ENCODE results near the gene TANC1.

Gene TANC1

GRCh38 chr2:159175927-159176326, 207.5 kb downstream of the TANC1 start:
- H3K4me1 Mint-ChIP-seq: no peaks in the 10 kb centered on the region
- peaks cover 85% of the 10 kb centered on the region for H3K36me3 Mint-ChIP-seq (ENCODE audit: low read depth)
- peak overlapping the region in 1 of 3 experiments; percentile 23 for H3K27ac Mint-ChIP-seq
- TF ChIP-seq CTCF (IDR thresholded peaks at IDR 0.05; ENCODE audit: unreplicated experiment in 3 of 3): no peak
- no peaks in the 10 kb centered on the region for H3K9me3 Mint-ChIP-seq
- H3K4me3 Mint-ChIP-seq: no peak overlapping the region
- no peaks in the 10 kb centered on the region for H3K27me3 Mint-ChIP-seq (ENCODE audit: low read depth)

GRCh38 chr2:159176555-159176954, 208.1 kb downstream of the TANC1 start:
- TF ChIP-seq CTCF (IDR thresholded peaks at IDR 0.05; ENCODE audit: unreplicated experiment in 3 of 3): no peak
- H3K4me3 Mint-ChIP-seq: no peak overlapping the region
- H3K4me1 Mint-ChIP-seq: no peaks in the 10 kb centered on the region
- H3K27me3 Mint-ChIP-seq (ENCODE audit: low read depth): no peaks in the 10 kb centered on the region
- H3K9me3 Mint-ChIP-seq: no peaks in the 10 kb centered on the region
- H3K27ac Mint-ChIP-seq: no peak overlapping the region
- peaks cover 84% of the 10 kb centered on the region for H3K36me3 Mint-ChIP-seq (ENCODE audit: low read depth)

- no peak overlapping the region for H3K4me3 Mint-ChIP-seq
- no peaks in the 10 kb centered on the region for H3K27me3 Mint-ChIP-seq (ENCODE audit: low read depth)
- no peaks in the 10 kb centered on the region for H3K9me3 Mint-ChIP-seq
- TF ChIP-seq CTCF (IDR thresholded peaks at IDR 0.05; ENCODE audit: unreplicated experiment in 3 of 3): no peak
- no peak overlapping the region for H3K27ac Mint-ChIP-seq
- peaks cover 82% of the 10 kb centered on the region for H3K36me3 Mint-ChIP-seq (ENCODE audit: low read depth)
- H3K4me1 Mint-ChIP-seq: no peaks in the 10 kb centered on the region
These were observed 208.9 kb downstream of the TANC1 start for GRCh38 chr2:159177357-159177756.

GRCh38 chr2:159177957-159178356, 209.5 kb downstream of the TANC1 start:
- Mint-ChIP-seq H3K4me1 (no peaks in the 10 kb centered on the region), H3K27ac (no peak overlapping the region), H3K9me3 (no peaks in the 10 kb centered on the region), H3K27me3 (ENCODE audit: low read depth) (no peaks in the 10 kb centered on the region), H3K4me3 (no peak overlapping the region), H3K36me3 (ENCODE audit: low read depth) (peaks cover 82% of the 10 kb centered on the region)
- no peak for TF ChIP-seq CTCF (IDR thresholded peaks at IDR 0.05; ENCODE audit: unreplicated experiment in 3 of 3)

- Mint-ChIP-seq H3K27me3 (ENCODE audit: low read depth) (no peaks in the 10 kb centered on the region), H3K4me1 (no peaks in the 10 kb centered on the region), H3K4me3 (no peak overlapping the region), H3K9me3 (no peaks in the 10 kb centered on the region), H3K27ac (no peak overlapping the region), H3K36me3 (ENCODE audit: low read depth) (peaks cover 86% of the 10 kb centered on the region)
- no peak for TF ChIP-seq CTCF (IDR thresholded peaks at IDR 0.05; ENCODE audit: unreplicated experiment in 3 of 3)
These were observed 210.7 kb downstream of the TANC1 start for GRCh38 chr2:159179096-159179495.

GRCh38 chr2:159179696-159180095, 211.3 kb downstream of the TANC1 start:
- TF ChIP-seq CTCF (IDR thresholded peaks at IDR 0.05; ENCODE audit: unreplicated experiment in 3 of 3): no peak
- Mint-ChIP-seq H3K4me3 (no peak overlapping the region), H3K36me3 (ENCODE audit: low read depth) (peaks cover 86% of the 10 kb centered on the region), H3K27me3 (ENCODE audit: low read depth) (no peaks in the 10 kb centered on the region), H3K27ac (no peak overlapping the region), H3K9me3 (no peaks in the 10 kb centered on the region), H3K4me1 (no peaks in the 10 kb centered on the region)
